ENCODE results near the gene SPPL3.

Gene SPPL3

DNA sequence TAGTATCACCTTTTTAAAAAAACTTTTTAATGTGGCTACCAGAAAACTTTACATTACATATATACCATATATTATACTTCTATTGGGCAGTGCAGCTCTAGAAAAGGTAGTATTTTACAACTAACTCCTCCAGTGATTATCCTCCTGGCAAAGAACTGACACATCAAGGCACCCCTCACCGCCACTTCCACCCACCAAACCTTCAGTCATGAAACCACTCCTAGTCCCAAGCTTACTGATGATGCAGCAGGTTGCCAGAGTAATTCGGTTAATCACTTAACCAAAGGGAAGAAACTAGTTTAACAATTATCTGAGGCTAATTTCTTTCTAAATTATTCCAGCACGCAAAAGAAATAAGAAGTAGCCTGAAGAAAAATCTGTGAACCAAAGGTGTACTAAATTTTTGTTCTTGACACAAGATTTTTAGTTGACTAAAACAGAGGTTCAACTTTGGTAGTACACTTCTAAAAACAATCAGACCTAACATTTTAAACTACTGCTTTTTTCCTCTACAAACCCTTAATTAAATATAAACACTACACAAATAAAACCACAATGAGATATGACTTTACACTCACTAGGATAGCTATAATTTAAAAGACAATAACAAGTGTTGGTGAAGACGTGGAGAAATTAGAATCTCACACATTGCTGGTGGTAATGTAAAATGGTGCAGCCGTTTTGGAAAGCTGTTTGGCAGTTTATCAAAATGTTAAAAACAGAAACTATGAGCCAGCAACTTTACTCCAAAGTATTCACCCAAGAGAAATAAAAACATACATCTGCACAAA, 16.7 kb downstream of the SPPL3 start:
- Histone ChIP-seq H3K9me3 (ENCODE audit: control insufficient read depth, low read depth, low read length) (no peaks in the 10 kb centered on the region), H3K27me3 (ENCODE audit: control insufficient read depth, insufficient read depth, low read length) (no peaks in the 10 kb centered on the region), H3K27ac (ENCODE audit: low read length) (no peak overlapping the region), H3K4me1 (ENCODE audit: control insufficient read depth, low read depth, low read length) (no peaks in the 10 kb centered on the region), H3K9ac (ENCODE audit: low read length) (no peak overlapping the region), H3K36me3 (ENCODE audit: control insufficient read depth, low read depth, low read length) (no peaks in the 10 kb centered on the region), H3K4me3 (ENCODE audit: low read length) (no peak overlapping the region)

DNA sequence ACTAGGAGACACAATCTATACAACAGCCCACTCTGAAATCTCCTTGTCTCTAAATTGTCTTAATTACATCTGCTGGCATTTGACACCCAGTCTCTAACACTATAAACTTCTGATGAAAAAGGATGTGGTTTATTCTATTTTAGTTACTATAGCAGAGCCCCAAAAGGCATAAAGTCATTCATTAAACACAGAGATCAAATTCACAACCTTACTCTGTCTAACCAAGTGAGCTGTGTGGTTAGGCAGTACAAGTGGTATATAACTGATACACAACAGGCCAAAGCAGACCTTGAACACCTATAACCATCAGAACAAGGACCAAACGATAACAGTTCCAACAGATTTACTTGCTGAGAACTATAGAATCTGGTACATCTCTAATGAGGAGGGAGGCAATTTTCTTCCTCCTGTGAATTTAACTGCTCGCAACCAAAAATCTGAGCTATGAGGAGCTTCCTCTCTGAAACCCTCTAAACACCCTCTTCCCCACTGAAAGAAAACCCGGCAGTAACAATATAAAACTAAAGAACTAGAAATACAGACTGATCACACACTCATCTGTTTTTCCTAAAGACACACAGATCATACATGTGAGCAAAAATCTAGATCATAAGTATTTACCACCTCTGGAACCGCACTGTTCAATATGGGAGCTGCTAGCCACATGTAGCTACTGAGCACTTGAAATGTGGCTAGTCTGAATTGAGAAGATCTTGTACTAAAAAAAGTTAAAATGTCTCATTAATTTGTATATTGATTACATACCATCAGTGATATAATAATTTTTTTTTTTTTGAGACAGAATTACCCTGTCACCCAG, 17.7 kb downstream of the SPPL3 start:
- Histone ChIP-seq H3K4me3 (ENCODE audit: low read length) (no peak overlapping the region), H3K27me3 (ENCODE audit: control insufficient read depth, insufficient read depth, low read length) (no peaks in the 10 kb centered on the region), H3K4me1 (ENCODE audit: control insufficient read depth, low read depth, low read length) (no peaks in the 10 kb centered on the region), H3K27ac (ENCODE audit: low read length) (no peak overlapping the region), H3K36me3 (ENCODE audit: control insufficient read depth, low read depth, low read length) (no peaks in the 10 kb centered on the region), H3K9ac (ENCODE audit: low read length) (no peak overlapping the region), H3K9me3 (ENCODE audit: control insufficient read depth, low read depth, low read length) (no peaks in the 10 kb centered on the region)

DNA sequence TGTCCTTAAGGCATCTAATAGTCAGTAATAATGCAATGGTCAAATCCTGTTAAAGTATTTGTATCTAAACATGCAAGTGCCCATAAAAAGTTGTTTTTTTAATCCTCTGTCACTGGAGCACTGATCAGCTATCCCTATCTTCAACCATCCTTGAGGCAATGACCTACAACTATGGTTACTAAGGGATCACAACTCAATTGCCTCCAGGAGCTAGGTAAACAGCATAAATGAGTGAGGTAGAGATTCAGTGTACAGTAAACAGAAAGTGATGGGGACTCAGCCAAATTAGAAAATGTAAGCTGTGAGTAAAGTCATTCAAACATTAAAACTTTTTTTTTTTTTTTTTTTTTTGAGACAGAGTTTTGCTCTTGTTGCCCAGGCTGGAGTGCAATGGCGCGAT, 18.6 kb downstream of the SPPL3 start:
- Histone ChIP-seq H3K9ac (ENCODE audit: low read length) (no peak overlapping the region), H3K4me1 (ENCODE audit: control insufficient read depth, low read depth, low read length) (no peaks in the 10 kb centered on the region), H3K36me3 (ENCODE audit: control insufficient read depth, low read depth, low read length) (no peaks in the 10 kb centered on the region), H3K4me3 (ENCODE audit: low read length) (no peak overlapping the region), H3K9me3 (ENCODE audit: control insufficient read depth, low read depth, low read length) (no peaks in the 10 kb centered on the region), H3K27ac (ENCODE audit: low read length) (no peak overlapping the region), H3K27me3 (ENCODE audit: control insufficient read depth, insufficient read depth, low read length) (no peaks in the 10 kb centered on the region)

DNA sequence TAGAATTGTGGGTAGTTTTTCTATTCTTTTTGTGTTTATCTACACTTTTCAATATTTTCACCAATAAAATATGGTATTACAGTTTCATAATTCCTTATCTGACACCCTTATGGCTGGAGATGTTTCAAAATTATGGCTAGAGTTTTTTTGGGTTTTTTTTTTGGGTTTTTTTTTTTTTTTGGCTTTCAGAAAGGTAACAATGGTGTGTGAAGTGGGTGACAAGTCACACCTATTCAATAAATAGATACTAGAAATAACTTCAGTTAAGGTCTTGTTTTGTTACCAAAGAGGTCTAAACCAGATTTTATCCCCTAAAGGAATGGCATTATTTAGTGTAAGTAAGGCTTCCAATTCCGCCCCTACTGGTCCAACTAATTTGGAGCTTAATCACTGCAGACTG, 19.5 kb downstream of the SPPL3 start:
- no peaks in the 10 kb centered on the region for H3K4me1 ChIP-seq (ENCODE audit: control insufficient read depth, low read depth, low read length)
- no peaks in the 10 kb centered on the region for H3K36me3 ChIP-seq (ENCODE audit: control insufficient read depth, low read depth, low read length)
- no peak overlapping the region for H3K4me3 ChIP-seq (ENCODE audit: low read length)
- H3K27me3 ChIP-seq (ENCODE audit: control insufficient read depth, insufficient read depth, low read length): no peaks in the 10 kb centered on the region
- H3K9ac ChIP-seq (ENCODE audit: low read length): no peak overlapping the region
- no peaks in the 10 kb centered on the region for H3K9me3 ChIP-seq (ENCODE audit: control insufficient read depth, low read depth, low read length)
- no peak overlapping the region for H3K27ac ChIP-seq (ENCODE audit: low read length)

DNA sequence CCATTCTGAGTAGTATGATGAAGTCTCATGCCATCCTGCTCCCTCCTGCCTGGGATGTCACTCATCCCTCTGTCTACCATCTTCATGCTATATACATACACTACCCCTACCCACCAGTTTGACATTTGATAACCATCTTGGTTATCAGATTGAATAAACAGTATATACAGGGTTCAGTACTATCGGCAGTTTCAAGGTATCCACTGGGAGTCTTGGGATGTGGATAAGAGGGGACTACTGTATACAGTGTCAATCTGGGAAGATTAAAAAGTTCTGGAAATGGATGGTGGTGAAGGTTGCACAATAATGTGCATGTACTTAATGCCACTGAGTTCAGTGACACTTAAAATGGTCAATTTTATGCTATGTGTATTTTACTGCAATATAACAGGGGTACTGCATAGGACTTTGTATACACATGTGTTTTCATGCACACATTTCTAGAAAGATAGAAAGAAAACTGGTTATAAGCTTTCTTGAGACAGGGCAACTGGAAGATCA, 22.1 kb downstream of the SPPL3 start:
- Histone ChIP-seq H3K4me1 (ENCODE audit: control insufficient read depth, low read depth, low read length) (no peaks in the 10 kb centered on the region), H3K27me3 (ENCODE audit: control insufficient read depth, insufficient read depth, low read length) (no peaks in the 10 kb centered on the region), H3K36me3 (ENCODE audit: control insufficient read depth, low read depth, low read length) (no peaks in the 10 kb centered on the region), H3K4me3 (ENCODE audit: low read length) (no peak overlapping the region), H3K27ac (ENCODE audit: low read length) (no peak overlapping the region), H3K9me3 (ENCODE audit: control insufficient read depth, low read depth, low read length) (no peaks in the 10 kb centered on the region), H3K9ac (ENCODE audit: low read length) (no peak overlapping the region)

DNA sequence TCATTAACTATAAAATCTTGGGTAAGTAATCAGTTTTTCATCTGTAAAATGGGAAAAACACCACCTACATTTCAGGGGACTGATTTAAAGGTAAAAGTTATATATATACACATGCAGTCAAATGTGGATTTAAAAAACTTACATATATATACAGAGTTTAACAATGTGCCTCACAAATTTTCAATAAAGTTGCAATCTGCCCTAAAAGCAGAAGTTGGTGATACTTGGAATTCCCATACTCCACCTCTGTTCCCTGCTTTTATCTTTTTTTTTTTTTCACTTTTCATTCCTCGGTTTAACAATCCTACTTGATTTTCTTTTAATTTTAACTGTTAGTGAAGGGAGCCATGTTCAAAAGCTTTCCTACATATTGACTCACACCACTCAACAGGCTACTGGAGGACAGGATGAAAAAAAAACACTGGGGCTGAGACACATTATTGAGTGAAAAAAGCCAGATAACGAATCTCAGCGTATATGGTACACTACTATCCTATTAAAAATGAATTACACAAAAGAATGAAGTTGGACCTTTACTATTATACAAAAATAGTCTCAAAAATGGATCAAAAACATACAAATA, 24.3 kb downstream of the SPPL3 start:
- Histone ChIP-seq H3K4me1 (ENCODE audit: control insufficient read depth, low read depth, low read length) (no peaks in the 10 kb centered on the region), H3K9ac (ENCODE audit: low read length) (no peak overlapping the region), H3K4me3 (ENCODE audit: low read length) (no peak overlapping the region), H3K27me3 (ENCODE audit: control insufficient read depth, insufficient read depth, low read length) (no peaks in the 10 kb centered on the region), H3K9me3 (ENCODE audit: control insufficient read depth, low read depth, low read length) (no peaks in the 10 kb centered on the region), H3K27ac (ENCODE audit: low read length) (no peak overlapping the region), H3K36me3 (ENCODE audit: control insufficient read depth, low read depth, low read length) (no peaks in the 10 kb centered on the region)

DNA sequence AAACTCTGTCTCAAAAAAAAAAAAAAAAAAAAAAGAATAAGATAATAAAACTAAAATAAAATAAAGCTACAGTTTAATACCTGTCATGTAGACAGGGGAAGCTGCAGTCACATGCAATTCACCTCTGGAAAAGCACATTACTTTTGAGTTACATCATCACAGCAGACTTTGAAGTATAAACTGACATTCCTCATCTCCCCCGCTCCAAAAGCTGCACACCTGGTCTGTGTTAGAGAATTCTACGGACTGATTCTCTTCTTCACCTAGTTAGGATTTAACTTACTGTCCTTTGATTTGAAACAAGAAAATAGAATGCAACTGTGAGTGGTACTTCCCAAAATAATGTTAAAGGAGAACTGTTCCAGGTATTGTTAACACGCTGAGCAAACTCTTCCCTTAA, 25.1 kb downstream of the SPPL3 start:
- H3K4me3 ChIP-seq (ENCODE audit: low read length): no peak overlapping the region
- no peaks in the 10 kb centered on the region for H3K27me3 ChIP-seq (ENCODE audit: control insufficient read depth, insufficient read depth, low read length)
- H3K4me1 ChIP-seq (ENCODE audit: control insufficient read depth, low read depth, low read length): no peaks in the 10 kb centered on the region
- no peaks in the 10 kb centered on the region for H3K9me3 ChIP-seq (ENCODE audit: control insufficient read depth, low read depth, low read length)
- no peak overlapping the region for H3K27ac ChIP-seq (ENCODE audit: low read length)
- no peak overlapping the region for H3K9ac ChIP-seq (ENCODE audit: low read length)
- H3K36me3 ChIP-seq (ENCODE audit: control insufficient read depth, low read depth, low read length): no peaks in the 10 kb centered on the region

DNA sequence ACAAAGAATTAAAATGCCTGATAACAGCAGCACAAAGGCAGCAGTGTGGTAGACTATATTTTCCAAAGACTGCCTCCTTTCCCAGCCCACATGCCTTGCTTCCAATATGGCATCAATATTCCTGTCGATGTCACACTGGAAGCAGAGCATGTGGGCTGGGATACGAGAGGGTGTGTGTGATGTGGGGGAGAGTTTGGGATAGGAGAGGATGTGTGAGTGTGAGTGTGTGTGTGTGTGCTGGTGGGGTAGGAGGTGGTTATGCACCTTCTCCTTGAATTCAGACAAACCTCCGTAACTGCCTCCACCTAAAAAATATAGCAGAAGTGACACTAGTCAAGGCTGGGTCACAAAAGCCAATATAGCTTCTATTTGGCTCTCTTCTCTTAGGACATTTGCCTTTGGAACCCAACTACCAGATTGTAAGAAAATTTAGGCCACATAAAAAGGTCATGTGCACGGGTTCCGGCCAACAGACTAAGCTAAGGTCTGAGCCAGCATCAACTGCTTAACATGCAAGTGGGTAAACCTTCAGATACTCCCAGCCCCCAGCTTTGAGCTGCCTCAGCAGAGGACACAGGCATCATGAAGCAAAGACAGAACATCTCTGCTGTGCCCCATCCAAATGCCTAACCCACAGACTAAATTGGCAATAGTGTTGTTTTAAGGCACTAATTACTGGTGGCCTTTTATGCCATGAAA, 29.5 kb downstream of the SPPL3 start:
- H3K9me3 ChIP-seq (ENCODE audit: control insufficient read depth, low read depth, low read length): no peaks in the 10 kb centered on the region
- H3K27me3 ChIP-seq (ENCODE audit: control insufficient read depth, insufficient read depth, low read length): no peaks in the 10 kb centered on the region
- no peak overlapping the region for H3K4me3 ChIP-seq (ENCODE audit: low read length)
- no peaks in the 10 kb centered on the region for H3K36me3 ChIP-seq (ENCODE audit: control insufficient read depth, low read depth, low read length)
- no peak overlapping the region for H3K9ac ChIP-seq (ENCODE audit: low read length)
- no peaks in the 10 kb centered on the region for H3K4me1 ChIP-seq (ENCODE audit: control insufficient read depth, low read depth, low read length)
- no peak overlapping the region for H3K27ac ChIP-seq (ENCODE audit: low read length)

DNA sequence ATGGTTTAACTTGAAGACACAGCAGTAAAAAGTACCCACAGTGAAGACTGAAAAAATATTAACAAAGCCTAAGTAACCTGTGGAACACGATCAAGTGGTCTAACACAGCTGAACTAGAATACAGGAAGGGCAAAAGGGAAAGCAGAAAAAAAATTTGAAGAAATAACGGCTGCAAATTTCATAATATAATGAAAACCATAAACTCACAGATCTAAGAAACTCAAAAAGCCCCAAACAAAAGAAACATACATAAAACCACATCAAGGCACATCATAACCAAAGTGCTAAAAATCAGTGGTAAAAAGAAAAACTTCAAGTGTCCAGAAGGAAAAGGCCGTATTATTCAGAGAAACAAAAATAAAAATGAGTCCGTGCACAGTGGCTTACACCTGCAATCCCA, 30.9 kb downstream of the SPPL3 start:
- Histone ChIP-seq H3K36me3 (ENCODE audit: control insufficient read depth, low read depth, low read length) (no peaks in the 10 kb centered on the region), H3K9me3 (ENCODE audit: control insufficient read depth, low read depth, low read length) (no peaks in the 10 kb centered on the region), H3K4me3 (ENCODE audit: low read length) (no peak overlapping the region), H3K9ac (ENCODE audit: low read length) (no peak overlapping the region), H3K4me1 (ENCODE audit: control insufficient read depth, low read depth, low read length) (no peaks in the 10 kb centered on the region), H3K27ac (ENCODE audit: low read length) (no peak overlapping the region), H3K27me3 (ENCODE audit: control insufficient read depth, insufficient read depth, low read length) (no peaks in the 10 kb centered on the region)

DNA sequence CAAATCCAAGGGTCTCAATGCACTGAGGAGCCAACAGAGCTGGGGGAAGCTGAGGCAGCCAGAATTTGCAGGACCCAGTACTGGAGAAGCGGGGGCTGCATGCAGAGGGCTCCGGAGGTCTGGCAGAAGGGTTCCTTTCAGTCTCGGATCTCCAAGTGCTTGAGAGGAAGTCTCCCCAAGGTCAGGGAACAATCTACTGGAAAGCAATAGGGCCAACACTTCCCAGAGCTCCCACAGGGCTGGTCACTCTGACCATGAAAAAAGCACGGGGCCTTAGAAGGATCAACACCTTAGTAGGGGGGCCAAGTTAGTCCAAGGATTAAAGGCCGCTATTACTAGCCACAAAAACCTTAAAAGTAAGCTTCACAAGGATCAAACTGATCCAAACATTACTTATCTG, 31.7 kb downstream of the SPPL3 start:
- H3K4me1 ChIP-seq (ENCODE audit: control insufficient read depth, low read depth, low read length): no peaks in the 10 kb centered on the region
- H3K4me3 ChIP-seq (ENCODE audit: low read length): no peak overlapping the region
- H3K36me3 ChIP-seq (ENCODE audit: control insufficient read depth, low read depth, low read length): no peaks in the 10 kb centered on the region
- no peaks in the 10 kb centered on the region for H3K9me3 ChIP-seq (ENCODE audit: control insufficient read depth, low read depth, low read length)
- H3K27me3 ChIP-seq (ENCODE audit: control insufficient read depth, insufficient read depth, low read length): no peaks in the 10 kb centered on the region
- H3K27ac ChIP-seq (ENCODE audit: low read length): no peak overlapping the region
- no peak overlapping the region for H3K9ac ChIP-seq (ENCODE audit: low read length)

DNA sequence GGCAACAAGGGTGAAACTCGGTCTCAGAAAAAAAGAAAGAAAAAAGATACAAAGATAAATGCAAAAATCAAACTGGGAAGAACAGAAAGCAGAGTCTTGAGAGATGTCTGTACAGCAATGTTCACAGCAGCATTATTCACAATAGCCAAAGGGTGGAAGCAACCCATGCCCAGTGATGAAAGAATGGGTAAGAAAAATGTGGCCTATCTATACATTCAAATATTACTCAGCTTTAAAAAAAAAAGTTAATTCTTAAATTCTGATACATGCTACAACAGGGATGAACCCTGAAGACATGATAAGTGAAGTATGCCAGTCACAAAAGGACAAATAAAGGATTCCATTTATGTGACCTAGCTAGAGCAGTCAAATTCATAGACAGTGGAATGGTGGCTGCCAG, 33.7 kb downstream of the SPPL3 start:
- no peaks in the 10 kb centered on the region for H3K4me1 ChIP-seq (ENCODE audit: control insufficient read depth, low read depth, low read length)
- H3K9ac ChIP-seq (ENCODE audit: low read length): no peak overlapping the region
- no peak overlapping the region for H3K4me3 ChIP-seq (ENCODE audit: low read length)
- no peaks in the 10 kb centered on the region for H3K36me3 ChIP-seq (ENCODE audit: control insufficient read depth, low read depth, low read length)
- no peak overlapping the region for H3K27ac ChIP-seq (ENCODE audit: low read length)
- no peaks in the 10 kb centered on the region for H3K27me3 ChIP-seq (ENCODE audit: control insufficient read depth, insufficient read depth, low read length)
- H3K9me3 ChIP-seq (ENCODE audit: control insufficient read depth, low read depth, low read length): no peaks in the 10 kb centered on the region
